GM12891 (cell line): ENCODE results near the gene TBL3.

Source experiments
- DNase-seq: peaks from one replicate; pipeline ENCODE4 v3.0.0; 2011; ENCODE audit warnings: low spot score; ENCODE audit not compliant: insufficient read length
- FAIRE-seq: peaks from 2 replicates; lab custom pipeline; 2011; peaks lifted over from hg19 to GRCh38; lab: Jason Lieb, UNC
- PAX5 ChIP-seq: IDR thresholded peaks from 2 replicates; pipeline ENCODE4 v1.6.1; 2011; ENCODE audit warnings: low read length, moderate library complexity, mild to moderate bottlenecking; ENCODE audit not compliant: insufficient read depth, severe bottlenecking
- POLR2A ChIP-seq: IDR thresholded peaks from 2 replicates; pipeline ENCODE4 v1.6.1; 2011; ENCODE audit warnings: low read depth, low read length, control low read depth
- POLR2AphosphoS5 ChIP-seq: IDR thresholded peaks from 2 replicates; pipeline ENCODE4 v1.6.1; 2011; ENCODE audit warnings: low read depth, low read length, control low read depth
- POU2F2 ChIP-seq: IDR thresholded peaks from 2 replicates; pipeline ENCODE4 v1.6.1; 2011; ENCODE audit warnings: low read depth, mild to moderate bottlenecking, control low read depth, low read length, moderate library complexity
- SPI1 ChIP-seq: IDR thresholded peaks from 2 replicates; pipeline ENCODE4 v1.6.1; 2011; ENCODE audit warnings: low read depth, low read length, control low read depth
- TAF1 ChIP-seq: IDR thresholded peaks from 2 replicates; pipeline ENCODE4 v1.6.1; 2011; ENCODE audit warnings: low read depth, low read length, control low read depth

The TBL3 gene

GRCh38 chr16:1981398-1981836, 9.6 kb downstream of the TBL3 start, which contains the start of gene NOXO1:
Gene NOXO1 (minus strand): TSS chr16:1981469. CDS start chr16:1981179, 290 bp downstream.
- no peak for DNase-seq
- TF ChIP-seq TAF1 (no peak), POU2F2 (no peak), POLR2AphosphoS5 (no peak), PAX5 (no peak), POLR2A (no peak), SPI1 (no peak)
- peak; percentile 78 for FAIRE-seq

GRCh38 chr16:1982013-1982433, 10.2 kb downstream of the TBL3 start:
- no peak for DNase-seq
- FAIRE-seq, result no peak
- no peak for TF ChIP-seq SPI1
- TF ChIP-seq POLR2AphosphoS5, result no peak; the same call in 1 of the 2 replicates
- TF ChIP-seq TAF1, result no peak

GRCh38 chr16:1982991-1983543, 11.2 kb downstream of the TBL3 start:
- TF ChIP-seq POLR2A (no peak), TAF1 (no peak), PAX5 (no peak), SPI1 (no peak), POLR2AphosphoS5 (no peak), POU2F2 (no peak)
- no peak for DNase-seq
- FAIRE-seq, result no peak

GRCh38 chr16:1983544-1984346, 11.9 kb downstream of the TBL3 start, which contains the start of gene GFER:
Gene GFER (plus strand): TSS chr16:1984193. CDS start chr16:1984219, 26 bp downstream.
- FAIRE-seq (peak; percentile 98), DNase-seq (peak; percentile 94)
- TF ChIP-seq POLR2A (peak; percentile 68), PAX5 (no peak), POLR2AphosphoS5 (no peak), TAF1 (peak; percentile 67), SPI1 (no peak), POU2F2 (no peak)

GRCh38 chr16:1984347-1985225, 12.7 kb downstream of the TBL3 start:
- no peak for DNase-seq
- TF ChIP-seq SPI1 (no peak), PAX5 (no peak), POU2F2 (no peak), POLR2A (no peak; the same call in none of the 2 replicates), TAF1 (no peak), POLR2AphosphoS5 (no peak)
- FAIRE-seq, result peak; percentile 51

GRCh38 chr16:1985466-1986150, 13.8 kb downstream of the TBL3 start:
- no peak for FAIRE-seq

GRCh38 chr16:1987198-1987597, 15.3 kb downstream of the TBL3 start:
- FAIRE-seq, result no peak
- no peak for TF ChIP-seq TAF1
- TF ChIP-seq POLR2A, result no peak
- no peak for TF ChIP-seq POU2F2
- no peak for TF ChIP-seq PAX5
- no peak for TF ChIP-seq SPI1
- TF ChIP-seq POLR2AphosphoS5, result no peak
- no peak for DNase-seq

More at GRCh38 chr16:1985466-1986150, 13.8 kb downstream of the TBL3 start:
- TF ChIP-seq POLR2AphosphoS5 (no peak), PAX5 (no peak), POU2F2 (no peak), POLR2A (no peak), SPI1 (no peak), TAF1 (no peak)
- DNase-seq, result no peak

- TF ChIP-seq POLR2A (no peak), TAF1 (no peak), POLR2AphosphoS5 (no peak), PAX5 (no peak), SPI1 (no peak)
- DNase-seq, result no peak
- no peak for FAIRE-seq
Observed at GRCh38 chr16:1989209-1990100, 17.6 kb downstream of the TBL3 start, which contains the start of gene SYNGR3. Gene SYNGR3 (plus strand): TSS chr16:1989970. CDS start chr16:1990103, 133 bp downstream.
